DOHH2 (cell line): ENCODE results near the gene ARPC1B.

Source experiments
- EZH2phosphoT487 ChIP-seq: fragments of 200-600 bp; sonication (generic); IDR thresholded peaks from 2 replicates; pipeline ENCODE4 v1.6.1; 2017; ENCODE audit warnings: borderline replicate concordance, mild to moderate bottlenecking, antibody characterized with exemption, low read length, moderate library complexity, mixed read lengths
- TF ChIP-seq, protein P1 (sequence below): fragments of 200-600 bp; sonication (generic); IDR thresholded peaks from one replicate; pipeline ENCODE4 v1.5.1; 2014; ENCODE audit warnings: antibody characterized with exemption, mild to moderate bottlenecking, low read depth, low read length; ENCODE audit not compliant: poor library complexity, severe bottlenecking

DNA sequence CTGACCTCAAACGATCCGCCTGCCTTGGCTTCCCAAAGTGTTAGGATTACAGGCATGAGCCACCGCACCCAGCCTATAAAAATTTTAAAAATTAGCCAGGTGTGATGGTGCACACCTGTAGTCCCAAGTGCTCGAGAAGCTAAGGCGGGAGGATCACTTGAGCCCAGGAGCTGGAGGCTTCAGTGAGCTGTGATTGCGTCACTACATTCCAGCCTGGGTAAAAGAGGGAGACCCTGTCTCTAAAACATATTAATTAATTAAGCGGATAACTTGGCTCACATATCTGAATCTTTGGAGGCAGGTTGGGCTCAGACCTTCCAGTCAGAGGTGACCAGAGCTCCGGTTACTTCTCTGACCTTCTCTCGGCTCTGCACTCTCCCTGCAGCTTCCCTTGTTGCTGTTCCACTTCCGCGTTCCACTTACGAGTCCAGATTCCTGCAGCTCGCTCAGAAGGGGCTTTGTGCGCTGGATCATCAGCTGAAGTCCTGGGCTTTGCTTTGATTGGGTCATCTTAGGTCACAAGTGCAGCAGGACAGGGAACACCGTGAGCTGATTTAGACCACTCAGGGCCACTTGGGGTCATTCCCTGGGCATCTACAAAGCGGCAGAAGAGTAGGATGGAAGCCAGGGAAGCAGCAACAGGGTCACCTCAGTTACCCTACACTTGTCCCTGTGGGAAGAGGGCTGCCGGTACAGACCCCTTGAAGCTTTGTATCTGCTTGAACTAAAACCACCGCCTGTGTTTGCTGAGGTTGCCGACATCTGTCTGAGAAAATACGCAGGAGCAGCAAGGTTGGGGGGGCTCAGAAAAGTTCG, 2.0 kb upstream of the ARPC1B start:
- TF ChIP-seq, protein P1, sequence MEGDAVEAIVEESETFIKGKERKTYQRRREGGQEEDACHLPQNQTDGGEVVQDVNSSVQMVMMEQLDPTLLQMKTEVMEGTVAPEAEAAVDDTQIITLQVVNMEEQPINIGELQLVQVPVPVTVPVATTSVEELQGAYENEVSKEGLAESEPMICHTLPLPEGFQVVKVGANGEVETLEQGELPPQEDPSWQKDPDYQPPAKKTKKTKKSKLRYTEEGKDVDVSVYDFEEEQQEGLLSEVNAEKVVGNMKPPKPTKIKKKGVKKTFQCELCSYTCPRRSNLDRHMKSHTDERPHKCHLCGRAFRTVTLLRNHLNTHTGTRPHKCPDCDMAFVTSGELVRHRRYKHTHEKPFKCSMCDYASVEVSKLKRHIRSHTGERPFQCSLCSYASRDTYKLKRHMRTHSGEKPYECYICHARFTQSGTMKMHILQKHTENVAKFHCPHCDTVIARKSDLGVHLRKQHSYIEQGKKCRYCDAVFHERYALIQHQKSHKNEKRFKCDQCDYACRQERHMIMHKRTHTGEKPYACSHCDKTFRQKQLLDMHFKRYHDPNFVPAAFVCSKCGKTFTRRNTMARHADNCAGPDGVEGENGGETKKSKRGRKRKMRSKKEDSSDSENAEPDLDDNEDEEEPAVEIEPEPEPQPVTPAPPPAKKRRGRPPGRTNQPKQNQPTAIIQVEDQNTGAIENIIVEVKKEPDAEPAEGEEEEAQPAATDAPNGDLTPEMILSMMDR = no peak
- no peak for TF ChIP-seq EZH2phosphoT487
